Activated CD8-positive, alpha-beta T cell treated with anti-CD3 and anti-CD28 coated beads, Interleukin-2, amount 10 ng/mL, durations not matched to agents 7 days and 5 days (primary cell): Measurements from ENCODE around the gene SAXO2. TPM values are rescaled to one million over a fixed set of nuclear protein-coding genes. Genes with fewer than 3 reads are reported as not detected.
A peak's percentile ranks its signal among the peaks of the same experiment; 100 is the strongest.
"Not testable (repeated sequence)": the region's sequence is repeated elsewhere in the genome, so short reads cannot be mapped to it uniquely, and the experiment has no call there.

Experiments used
- ATAC-seq: fragments of 150-1000 bp; cut with Tn5 transposase; one replicate; pipeline ENCODE4 v1.10.0; 2021; ENCODE audit warnings: moderate library complexity
- CTCF ChIA-PET: fragments of 350-600 bp; sonication (Branson Sonifier 250); formaldehyde crosslinking; loops from one replicate; lab custom pipeline; 2021; ENCODE audit warnings: antibody characterized with exemption; lab: Charles Lee
- POLR2A ChIA-PET: fragments of 350-600 bp; sonication (Branson Sonifier 250); formaldehyde crosslinking; loops from one replicate; lab custom pipeline; 2021; ENCODE audit warnings: antibody characterized with exemption; lab: Charles Lee
- DNase-seq: peaks from one replicate; pipeline ENCODE4 v3.0.0-alpha.2; 2020
- H3K27ac Mint-ChIP-seq: one replicate; pipeline ENCODE4 v1.8.0; 2021; ENCODE audit warnings: mild to moderate bottlenecking, mixed read lengths
- H3K27me3 Mint-ChIP-seq: one replicate; pipeline ENCODE4 v1.8.0; 2021; ENCODE audit warnings: low read depth, mixed read lengths
- H3K36me3 Mint-ChIP-seq: one replicate; pipeline ENCODE4 v1.8.0; 2021; ENCODE audit warnings: low read depth, mixed read lengths
- H3K4me1 Mint-ChIP-seq: one replicate; pipeline ENCODE4 v1.8.0; 2021; ENCODE audit warnings: low read depth, mixed read lengths
- H3K4me3 Mint-ChIP-seq: one replicate; pipeline ENCODE4 v1.8.0; 2021; ENCODE audit warnings: mild to moderate bottlenecking, mixed read lengths
- H3K9me3 Mint-ChIP-seq: one replicate; pipeline ENCODE4 v1.8.0; 2022; ENCODE audit warnings: mixed read lengths; ENCODE audit not compliant: insufficient read depth
- total RNA-seq, 2 experiments: library from RNA; stranded (reverse); gene quantifications; one replicate each; pipeline ENCODE4 v1.2.3, GENCODE V29; 2021

Gene SAXO2
- total RNA-seq, 2 experiments from 2014 or later, result 1.6 to 2.0 TPM

GRCh38 chr15:82288202-82288601 lies 25.6 kb downstream of the SAXO2 start:
- H3K9me3 Mint-ChIP-seq, H3K36me3 Mint-ChIP-seq, H3K27me3 Mint-ChIP-seq, POLR2A ChIA-PET, DNase-seq, H3K4me3 Mint-ChIP-seq, ATAC-seq, CTCF ChIA-PET: not testable (repeated sequence)
- peaks cover 47% of the 10 kb centered on the region for H3K4me1 Mint-ChIP-seq
- H3K27ac Mint-ChIP-seq, result peak overlapping the region; percentile 47

- ATAC-seq (no peak), DNase-seq (no peak)
- ChIA-PET POLR2A (no interaction called here), CTCF (no interaction called here)
- peaks cover 5% of the 10 kb centered on the region for H3K36me3 Mint-ChIP-seq
- no peak overlapping the region for H3K27ac Mint-ChIP-seq
- peaks cover 27% of the 10 kb centered on the region for H3K4me1 Mint-ChIP-seq
- H3K27me3 Mint-ChIP-seq, result peaks cover 6% of the 10 kb centered on the region
- H3K4me3 Mint-ChIP-seq, result no peak overlapping the region
- H3K9me3 Mint-ChIP-seq, result peaks cover 4% of the 10 kb centered on the region
Measured at GRCh38 chr15:82292271-82292670, 29.7 kb downstream of the SAXO2 start.

- H3K36me3 Mint-ChIP-seq, result no peaks in the 10 kb centered on the region
- CTCF ChIA-PET, result no interaction called here
- peaks cover 33% of the 10 kb centered on the region for H3K4me1 Mint-ChIP-seq
- POLR2A ChIA-PET, result no interaction called here
- no peak overlapping the region for H3K27ac Mint-ChIP-seq
- no peak for ATAC-seq
- no peaks in the 10 kb centered on the region for H3K9me3 Mint-ChIP-seq
- H3K4me3 Mint-ChIP-seq, result no peak overlapping the region
- H3K27me3 Mint-ChIP-seq, result peaks cover 4% of the 10 kb centered on the region
- DNase-seq, result no peak
Measured at GRCh38 chr15:82294061-82294690, 31.6 kb downstream of the SAXO2 start.

- ATAC-seq, result no peak
- H3K4me3 Mint-ChIP-seq, result no peak overlapping the region
- no peak for DNase-seq
- no peaks in the 10 kb centered on the region for H3K27me3 Mint-ChIP-seq
- peak overlapping the region; percentile 22 for H3K27ac Mint-ChIP-seq
- H3K36me3 Mint-ChIP-seq, result no peaks in the 10 kb centered on the region
- ChIA-PET POLR2A (no interaction called here), CTCF (no interaction called here)
- H3K9me3 Mint-ChIP-seq, result no peaks in the 10 kb centered on the region
- peaks cover 23% of the 10 kb centered on the region for H3K4me1 Mint-ChIP-seq
Measured at GRCh38 chr15:82297546-82297945, 34.9 kb downstream of the SAXO2 start.

GRCh38 chr15:82298032-82298431 lies 35.4 kb downstream of the SAXO2 start:
- no peaks in the 10 kb centered on the region for H3K36me3 Mint-ChIP-seq
- peaks cover 23% of the 10 kb centered on the region for H3K4me1 Mint-ChIP-seq
- H3K4me3 Mint-ChIP-seq, result no peak overlapping the region
- CTCF ChIA-PET, result no interaction called here
- ATAC-seq (no peak), DNase-seq (no peak)
- H3K27me3 Mint-ChIP-seq, result no peaks in the 10 kb centered on the region
- POLR2A ChIA-PET, result no interaction called here
- peak overlapping the region; percentile 22 for H3K27ac Mint-ChIP-seq
- no peaks in the 10 kb centered on the region for H3K9me3 Mint-ChIP-seq

- Mint-ChIP-seq H3K4me1 (peaks cover 23% of the 10 kb centered on the region), H3K9me3 (no peaks in the 10 kb centered on the region), H3K4me3 (no peak overlapping the region), H3K27ac (peak overlapping the region; percentile 46), H3K36me3 (no peaks in the 10 kb centered on the region), H3K27me3 (no peaks in the 10 kb centered on the region)
- peak; percentile 82 for DNase-seq
- ChIA-PET CTCF (no interaction called here), POLR2A (no interaction called here)
- ATAC-seq, result peak; percentile 94
Measured at GRCh38 chr15:82298520-82298919, 35.9 kb downstream of the SAXO2 start.

- H3K4me3 Mint-ChIP-seq, POLR2A ChIA-PET, H3K9me3 Mint-ChIP-seq, ATAC-seq, DNase-seq, CTCF ChIA-PET, H3K27ac Mint-ChIP-seq, H3K27me3 Mint-ChIP-seq, H3K36me3 Mint-ChIP-seq: not testable (repeated sequence)
- peaks cover 23% of the 10 kb centered on the region for H3K4me1 Mint-ChIP-seq
Measured at GRCh38 chr15:82299511-82299914, 36.9 kb downstream of the SAXO2 start.

- H3K36me3 Mint-ChIP-seq, CTCF ChIA-PET, H3K27me3 Mint-ChIP-seq, H3K9me3 Mint-ChIP-seq, POLR2A ChIA-PET, ATAC-seq, DNase-seq, H3K4me3 Mint-ChIP-seq, H3K27ac Mint-ChIP-seq: not testable (repeated sequence)
- peaks cover 26% of the 10 kb centered on the region for H3K4me1 Mint-ChIP-seq
Measured at GRCh38 chr15:82300326-82300725, 37.7 kb downstream of the SAXO2 start.

- Mint-ChIP-seq H3K27ac (no peak overlapping the region), H3K4me3 (no peak overlapping the region), H3K4me1 (peaks cover 26% of the 10 kb centered on the region), H3K36me3 (no peaks in the 10 kb centered on the region), H3K9me3 (no peaks in the 10 kb centered on the region), H3K27me3 (no peaks in the 10 kb centered on the region)
- ChIA-PET CTCF (no interaction called here), POLR2A (no interaction called here)
- no peak for ATAC-seq
- no peak for DNase-seq
Measured at GRCh38 chr15:82300883-82301282, 38.3 kb downstream of the SAXO2 start.

- ChIA-PET POLR2A (no interaction called here), CTCF (no interaction called here)
- Mint-ChIP-seq H3K4me1 (peaks cover 26% of the 10 kb centered on the region), H3K27ac (no peak overlapping the region), H3K27me3 (no peaks in the 10 kb centered on the region), H3K9me3 (no peaks in the 10 kb centered on the region), H3K4me3 (no peak overlapping the region), H3K36me3 (no peaks in the 10 kb centered on the region)
- ATAC-seq (no peak), DNase-seq (no peak)
Measured at GRCh38 chr15:82301296-82302016, 38.8 kb downstream of the SAXO2 start.

- Mint-ChIP-seq H3K27me3 (no peaks in the 10 kb centered on the region), H3K4me3 (no peak overlapping the region), H3K27ac (no peak overlapping the region), H3K9me3 (no peaks in the 10 kb centered on the region), H3K4me1 (peaks cover 3% of the 10 kb centered on the region), H3K36me3 (no peaks in the 10 kb centered on the region)
- ChIA-PET POLR2A (no interaction called here), CTCF (no interaction called here)
- ATAC-seq (no peak), DNase-seq (no peak)
Measured at GRCh38 chr15:82303956-82304777, 41.5 kb downstream of the SAXO2 start.

- POLR2A ChIA-PET, result no interaction called here
- Mint-ChIP-seq H3K27ac (no peak overlapping the region), H3K9me3 (no peaks in the 10 kb centered on the region), H3K4me1 (peaks cover 3% of the 10 kb centered on the region), H3K36me3 (no peaks in the 10 kb centered on the region), H3K27me3 (peaks cover under 1% of the 10 kb centered on the region), H3K4me3 (no peak overlapping the region)
- DNase-seq, result no peak
- CTCF ChIA-PET, result interaction anchor here (0.6 kb wide), 1 partner anchor 36 kb away, joined by 3 read pairs; no protein-coding TSS in a partner anchor
- ATAC-seq, result no peak
Measured at GRCh38 chr15:82304778-82305090, 42.1 kb downstream of the SAXO2 start.
